ENCODE data around the gene TBCD. TPM values are rescaled to one million over a fixed set of nuclear protein-coding genes. Genes with fewer than 3 reads are reported as not detected.

Gene TBCD
- total and polyA plus RNA-seq, 9 of the 15 experiments (the other 6 are each of a cell fraction or from before 2014, with no cell fraction given), result 8.9 to 98.5 (median 28.0) TPM

DNA sequence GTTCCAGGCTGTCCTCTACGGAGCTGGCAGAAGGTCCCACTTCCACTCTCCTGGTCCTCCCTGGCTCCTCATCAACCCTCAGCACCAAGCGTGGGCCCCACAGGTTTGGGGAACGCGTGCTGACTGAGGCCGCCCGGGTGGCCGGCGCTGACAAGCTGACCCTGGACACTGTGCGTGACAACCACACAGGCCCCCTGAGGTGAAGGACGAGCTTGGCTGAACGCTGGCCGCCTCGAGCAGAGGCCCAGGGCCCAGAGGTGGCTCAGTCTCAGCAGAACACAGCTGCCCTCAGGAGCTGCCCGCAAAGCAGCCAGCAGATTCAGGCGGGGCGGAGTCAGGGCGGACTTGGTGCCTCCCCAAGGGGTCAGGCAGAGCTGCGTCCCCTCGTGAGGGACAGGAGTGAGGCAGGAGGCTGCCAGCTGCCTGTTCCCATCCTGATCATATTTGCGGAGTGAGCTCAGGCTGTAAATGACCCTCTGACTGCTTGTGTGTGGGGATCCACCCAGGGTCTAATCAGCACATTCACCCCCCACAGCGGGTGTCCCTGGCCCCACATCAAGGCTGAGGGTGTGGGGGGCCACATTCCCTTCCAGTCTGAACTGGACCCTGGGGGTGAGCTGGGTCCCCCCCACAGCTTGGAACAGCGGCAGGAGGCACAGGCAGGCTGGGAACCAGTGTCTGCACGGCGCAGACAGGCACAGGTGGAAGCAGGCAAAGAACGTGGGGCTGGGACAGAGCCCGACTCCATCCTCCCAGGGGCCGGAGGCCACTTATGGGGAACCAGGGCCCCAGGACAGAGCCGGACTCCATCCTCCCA is 222.5 kb downstream of the TBCD start:
- no peak for ATAC-seq
- Histone ChIP-seq H3K9me1 (ENCODE audit: control insufficient read depth, insufficient read depth, low read length) (no peaks in the 10 kb centered on the region), H3K9ac (ENCODE audit: insufficient read depth in 1 of 2, low read depth in 2 of 2, low read length in 2 of 2) (no peak overlapping the region), H4K20me1 (replicated peaks; ENCODE audit: control insufficient read depth, insufficient read depth, low read length) (no peaks in the 10 kb centered on the region), H3K4me3 (no peak overlapping the region), H3K9me3 (replicated peaks; ENCODE audit: control insufficient read depth, insufficient read depth, low read depth, low read length) (no peaks in the 10 kb centered on the region), H3K27me3 (ENCODE audit: control insufficient read depth in 2 of 2, insufficient read depth in 2 of 2, low read length in 2 of 2) (no peaks in the 10 kb centered on the region), H3K79me2 (ENCODE audit: control insufficient read depth, insufficient read depth, low read length) (no peaks in the 10 kb centered on the region), H3K4me1 (replicated peaks in 1 of 2; ENCODE audit: control insufficient read depth in 2 of 2, insufficient read depth in 2 of 2, low read length in 2 of 2) (peaks cover 0 to 11% of the 10 kb centered on the region in 2 experiments; a peak in 2 of 5 replicates), H3K27ac (ENCODE audit: extremely low read depth, low read depth, low read length) (no peak overlapping the region), H2AFZ (ENCODE audit: low read depth, low read length) (no peak overlapping the region), H3K36me3 (ENCODE audit: control insufficient read depth, insufficient read depth, low read length) (no peaks in the 10 kb centered on the region), H3K4me2 (ENCODE audit: insufficient read depth, low read length) (no peak overlapping the region)
- POLR2A ChIA-PET, result interaction anchor here (1.0 kb wide), 1 partner anchor 41 kb away, joined by 4 read pairs; no protein-coding TSS in a partner anchor
- intact Hi-C loops (cut with micrococcal nuclease), result no loop called here
- no TSS peak for BruUV-seq (replicated peaks)
- in situ Hi-C loops (cut with MboI), result no loop called here
- WGBS (ENCODE audit: insufficient coverage, low coverage, missing lambda C conversion rate), result 68% methylated on average over 28 of the region's 28 CpGs
- no peak for DNase-seq (ENCODE audit: extremely low read depth in 1 of 4, low spot score in 3 of 4)
- FAIRE-seq, result no peak
- CTCF ChIA-PET (ENCODE audit: low intra/inter-chr PET ratio), result no interaction called here
- TF ChIP-seq SNIP1 (IDR thresholded peaks at IDR 0.05; ENCODE audit: low read depth), result no peak
- no peak for TF ChIP-seq CREBBP (IDR thresholded peaks at IDR 0.05; ENCODE audit: low read depth, low read length)
- no peak for TF ChIP-seq PRPF4 (IDR thresholded peaks at IDR 0.05; ENCODE audit: insufficient read depth, low read depth, low read length, poor library complexity, severe bottlenecking)
- TF ChIP-seq FOS (IDR thresholded peaks at IDR 0.05; ENCODE audit: extremely low read depth, insufficient read length), result no peak
- no peak for TF ChIP-seq ZNF24 (IDR thresholded peaks at IDR 0.05)
- TF ChIP-seq ZBTB49 (CRISPR knock-in tag; IDR thresholded peaks at IDR 0.05; ENCODE audit: borderline replicate concordance), result no peak
- TF ChIP-seq, protein P1, sequence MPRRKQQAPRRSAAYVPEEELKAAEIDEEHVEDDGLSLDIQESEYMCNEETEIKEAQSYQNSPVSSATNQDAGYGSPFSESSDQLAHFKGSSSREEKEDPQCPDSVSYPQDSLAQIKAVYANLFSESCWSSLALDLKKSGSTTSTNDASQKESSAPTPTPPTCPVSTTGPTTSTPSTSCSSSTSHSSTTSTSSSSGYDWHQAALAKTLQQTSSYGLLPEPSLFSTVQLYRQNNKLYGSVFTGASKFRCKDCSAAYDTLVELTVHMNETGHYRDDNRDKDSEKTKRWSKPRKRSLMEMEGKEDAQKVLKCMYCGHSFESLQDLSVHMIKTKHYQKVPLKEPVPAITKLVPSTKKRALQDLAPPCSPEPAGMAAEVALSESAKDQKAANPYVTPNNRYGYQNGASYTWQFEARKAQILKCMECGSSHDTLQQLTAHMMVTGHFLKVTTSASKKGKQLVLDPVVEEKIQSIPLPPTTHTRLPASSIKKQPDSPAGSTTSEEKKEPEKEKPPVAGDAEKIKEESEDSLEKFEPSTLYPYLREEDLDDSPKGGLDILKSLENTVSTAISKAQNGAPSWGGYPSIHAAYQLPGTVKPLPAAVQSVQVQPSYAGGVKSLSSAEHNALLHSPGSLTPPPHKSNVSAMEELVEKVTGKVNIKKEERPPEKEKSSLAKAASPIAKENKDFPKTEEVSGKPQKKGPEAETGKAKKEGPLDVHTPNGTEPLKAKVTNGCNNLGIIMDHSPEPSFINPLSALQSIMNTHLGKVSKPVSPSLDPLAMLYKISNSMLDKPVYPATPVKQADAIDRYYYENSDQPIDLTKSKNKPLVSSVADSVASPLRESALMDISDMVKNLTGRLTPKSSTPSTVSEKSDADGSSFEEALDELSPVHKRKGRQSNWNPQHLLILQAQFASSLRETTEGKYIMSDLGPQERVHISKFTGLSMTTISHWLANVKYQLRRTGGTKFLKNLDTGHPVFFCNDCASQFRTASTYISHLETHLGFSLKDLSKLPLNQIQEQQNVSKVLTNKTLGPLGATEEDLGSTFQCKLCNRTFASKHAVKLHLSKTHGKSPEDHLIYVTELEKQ (CRISPR knock-in tag; IDR thresholded peaks at IDR 0.05), result no peak
- TF ChIP-seq, protein P2, sequence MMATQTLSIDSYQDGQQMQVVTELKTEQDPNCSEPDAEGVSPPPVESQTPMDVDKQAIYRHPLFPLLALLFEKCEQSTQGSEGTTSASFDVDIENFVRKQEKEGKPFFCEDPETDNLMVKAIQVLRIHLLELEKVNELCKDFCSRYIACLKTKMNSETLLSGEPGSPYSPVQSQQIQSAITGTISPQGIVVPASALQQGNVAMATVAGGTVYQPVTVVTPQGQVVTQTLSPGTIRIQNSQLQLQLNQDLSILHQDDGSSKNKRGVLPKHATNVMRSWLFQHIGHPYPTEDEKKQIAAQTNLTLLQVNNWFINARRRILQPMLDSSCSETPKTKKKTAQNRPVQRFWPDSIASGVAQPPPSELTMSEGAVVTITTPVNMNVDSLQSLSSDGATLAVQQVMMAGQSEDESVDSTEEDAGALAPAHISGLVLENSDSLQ (IDR thresholded peaks at IDR 0.05), result no peak
- TF ChIP-seq, protein P3, sequence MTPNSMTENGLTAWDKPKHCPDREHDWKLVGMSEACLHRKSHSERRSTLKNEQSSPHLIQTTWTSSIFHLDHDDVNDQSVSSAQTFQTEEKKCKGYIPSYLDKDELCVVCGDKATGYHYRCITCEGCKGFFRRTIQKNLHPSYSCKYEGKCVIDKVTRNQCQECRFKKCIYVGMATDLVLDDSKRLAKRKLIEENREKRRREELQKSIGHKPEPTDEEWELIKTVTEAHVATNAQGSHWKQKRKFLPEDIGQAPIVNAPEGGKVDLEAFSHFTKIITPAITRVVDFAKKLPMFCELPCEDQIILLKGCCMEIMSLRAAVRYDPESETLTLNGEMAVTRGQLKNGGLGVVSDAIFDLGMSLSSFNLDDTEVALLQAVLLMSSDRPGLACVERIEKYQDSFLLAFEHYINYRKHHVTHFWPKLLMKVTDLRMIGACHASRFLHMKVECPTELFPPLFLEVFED (CRISPR knock-in tag; conservative IDR thresholded peaks at IDR 0.05), result no peak
- TF ChIP-seq HDAC2 (IDR thresholded peaks at IDR 0.05), result no peak
- TF ChIP-seq NFYB (IDR thresholded peaks at IDR 0.05; ENCODE audit: extremely low read depth, insufficient read length), result no peak
- TF ChIP-seq PCBP1 (IDR thresholded peaks at IDR 0.05; ENCODE audit: low read depth, low read length, poor library complexity, severe bottlenecking), result no peak
